ENCODE data around the gene DESI2. TPM values are rescaled to one million over a fixed set of nuclear protein-coding genes. Genes with fewer than 3 reads are reported as not detected.

DESI2 gene
- 3.6 and 7.9 TPM in 2 replicates for polyA plus RNA-seq

DNA sequence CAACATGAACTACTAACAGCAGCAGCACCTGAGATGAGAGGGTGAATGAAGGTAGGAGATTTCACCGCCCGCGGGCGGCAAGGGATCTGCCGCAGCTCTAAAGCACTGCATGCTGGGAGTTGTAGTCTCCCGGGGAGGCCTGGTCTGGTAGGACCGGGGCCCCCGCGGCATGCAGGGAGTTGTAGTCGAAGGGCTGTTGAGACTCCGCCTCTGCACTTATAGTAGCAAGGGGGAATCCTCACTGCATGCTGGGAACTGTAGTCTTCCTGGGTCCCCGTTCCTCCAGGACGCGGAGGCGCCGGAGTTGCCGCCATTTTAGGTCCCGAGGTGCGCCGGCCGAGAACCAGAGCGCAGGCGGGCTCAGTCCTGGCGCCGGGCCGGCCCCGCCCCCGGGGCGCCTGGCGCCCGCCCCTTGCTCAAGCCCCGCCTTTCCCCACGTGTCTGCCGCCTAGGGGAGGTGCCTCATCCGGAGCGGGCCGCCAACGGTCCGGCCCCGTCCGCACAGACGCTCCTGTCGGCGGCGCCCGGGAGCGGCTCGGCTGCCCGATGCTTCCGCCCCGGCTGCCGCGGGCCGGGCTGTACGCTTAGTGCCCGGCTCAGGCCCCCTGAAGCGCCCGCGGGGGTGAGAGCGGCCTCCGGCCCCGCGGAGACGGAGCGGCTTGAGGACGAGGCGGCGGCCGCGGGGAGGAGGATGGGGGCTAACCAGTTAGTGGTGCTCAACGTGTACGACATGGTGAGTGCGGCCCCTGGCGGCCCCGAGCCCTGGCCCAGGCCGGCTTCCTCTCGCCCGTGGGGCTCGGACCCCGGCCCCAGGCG lies at the start of gene DESI2:
DESI2 (plus strand) TSS at position 504 of the 816 bp plus-strand sequence; CDS start at position 692, 188 bp downstream.

Other genes starting within 250 kb of the DESI2 start
- gene ADSS2, start 201.2 kb upstream of the DESI2 start, polyA plus RNA-seq: 20.6 and 21.4 TPM in 2 replicates
- 0.73 TPM in 1 of 2 replicates, not detected in the other for gene CATSPERE, start 191.9 kb upstream of the DESI2 start, polyA plus RNA-seq
- gene COX20, start 182.5 kb downstream of the DESI2 start, polyA plus RNA-seq: 132 and 140 TPM in 2 replicates
- 88.7 and 105 TPM in 2 replicates for gene HNRNPU, start 211.4 kb downstream of the DESI2 start, polyA plus RNA-seq

All from Purkinje cell (primary cell).